Activated T-cell treated with anti-CD3 and anti-CD28 coated beads for 4 hours (primary cell): ENCODE data around the gene EBLN1.
"Not testable (repeated sequence)": the region's sequence is repeated elsewhere in the genome, so short reads cannot be mapped to it uniquely, and the experiment has no call there.

ENCODE experiments used
- DNase-seq: peaks from one replicate; pipeline ENCODE4 v3.0.0-alpha.2; 2020

EBLN1 gene

GRCh38 chr10:22228167-22228938 is 10.5 kb upstream of the EBLN1 start:
- no peak for DNase-seq

DNA sequence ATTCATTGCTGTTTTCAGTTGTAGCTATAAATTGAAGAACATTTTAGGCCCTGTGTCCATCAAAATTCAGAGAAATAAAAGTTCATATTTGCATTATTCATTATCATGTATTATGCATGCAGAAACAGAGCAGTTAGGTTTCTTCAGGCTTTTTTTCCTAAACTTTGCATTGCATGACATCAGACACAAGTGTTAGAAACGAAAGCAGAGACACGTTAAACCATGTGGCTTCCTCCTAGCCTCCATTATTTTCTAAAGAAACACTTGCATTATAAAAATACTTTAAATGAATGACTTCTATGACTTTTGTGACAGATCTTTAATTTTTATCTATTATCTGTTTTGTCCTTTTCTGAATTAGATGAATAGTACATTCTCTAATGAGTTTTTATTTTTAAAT is 8.8 kb upstream of the EBLN1 start:
- no peak for DNase-seq

DNA sequence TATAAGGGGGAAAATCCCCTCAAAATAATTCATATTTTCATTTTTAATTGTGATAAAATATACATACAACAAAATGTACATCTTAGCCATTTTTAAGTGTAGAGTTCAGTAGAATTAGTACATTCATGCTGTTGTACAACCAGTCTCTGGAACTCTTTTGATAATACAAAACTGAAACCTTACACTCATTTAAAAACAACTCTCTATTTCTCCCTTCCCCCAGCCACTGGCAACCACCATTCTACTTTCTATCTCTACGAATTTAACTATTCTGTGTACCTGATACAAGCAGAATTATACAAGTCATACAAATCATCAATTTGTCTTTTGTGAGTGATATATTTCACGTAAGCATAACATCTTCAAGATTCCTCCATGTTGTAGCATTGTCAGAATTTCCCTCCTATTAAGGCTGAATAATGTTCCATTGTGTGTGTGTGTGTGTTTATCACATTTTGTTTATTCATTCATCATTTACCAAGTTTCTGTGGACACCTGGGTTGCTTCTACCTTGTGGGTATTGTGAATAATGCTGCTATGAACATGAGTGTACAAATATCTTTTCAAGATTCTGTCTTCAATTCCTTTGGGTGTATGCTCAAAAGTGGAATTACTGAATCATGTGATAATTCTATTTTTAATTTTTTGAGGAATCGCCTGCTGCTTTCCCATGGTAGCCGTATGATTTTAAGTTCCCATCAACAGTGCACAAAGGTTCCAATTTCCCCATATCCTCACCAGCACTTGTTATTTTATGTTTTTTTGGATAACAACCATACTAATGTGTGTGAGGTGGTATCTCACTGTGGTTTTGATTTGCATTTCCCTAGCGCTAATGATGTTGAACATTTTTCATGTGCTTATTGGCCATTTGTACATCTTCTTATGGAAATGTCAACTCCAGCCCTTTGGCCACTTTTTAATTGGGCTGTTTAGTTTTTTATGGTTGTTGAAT is 4.7 kb upstream of the EBLN1 start:
- no peak for DNase-seq

GRCh38 chr10:22219308-22219707 is 1.5 kb upstream of the EBLN1 start:
- no peak for DNase-seq

DNA sequence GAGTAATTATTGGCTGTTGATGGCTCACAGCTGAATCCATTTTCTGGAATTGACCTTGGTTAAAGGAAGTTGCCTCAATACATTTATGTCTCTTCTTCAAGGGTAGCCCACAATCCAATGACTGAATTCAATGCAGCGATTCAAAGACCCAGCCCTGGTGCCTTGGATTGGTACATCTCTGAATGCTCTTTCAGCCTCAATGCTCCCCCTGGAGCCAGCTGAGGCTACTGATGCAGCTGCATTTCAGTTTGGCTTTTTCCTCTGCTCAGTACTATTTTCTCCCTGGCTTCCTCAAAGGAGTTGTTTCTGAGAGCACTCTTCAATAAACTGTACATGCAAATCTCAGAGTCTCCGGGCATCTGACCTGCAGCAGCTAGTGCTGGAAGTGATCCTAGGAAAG is 633 bp upstream of the EBLN1 start:
- no peak for DNase-seq

GRCh38 chr10:22217084-22217483 is 731 bp downstream of the EBLN1 start:
- DNase-seq = not testable (repeated sequence)

- DNase-seq = no peak
Measured at GRCh38 chr10:22210267-22210666, 7.5 kb downstream of the EBLN1 start.

- no peak for DNase-seq
Measured at GRCh38 chr10:22193945-22194344, 23.9 kb downstream of the EBLN1 start.

- DNase-seq = no peak
Measured at GRCh38 chr10:22185586-22185985, 32.2 kb downstream of the EBLN1 start.

- DNase-seq = no peak
Measured at GRCh38 chr10:22183771-22184461, 33.9 kb downstream of the EBLN1 start.

GRCh38 chr10:22180724-22181123 is 37.1 kb downstream of the EBLN1 start:
- no peak for DNase-seq

- DNase-seq = no peak
Measured at GRCh38 chr10:22174442-22174841, 43.4 kb downstream of the EBLN1 start.

DNA sequence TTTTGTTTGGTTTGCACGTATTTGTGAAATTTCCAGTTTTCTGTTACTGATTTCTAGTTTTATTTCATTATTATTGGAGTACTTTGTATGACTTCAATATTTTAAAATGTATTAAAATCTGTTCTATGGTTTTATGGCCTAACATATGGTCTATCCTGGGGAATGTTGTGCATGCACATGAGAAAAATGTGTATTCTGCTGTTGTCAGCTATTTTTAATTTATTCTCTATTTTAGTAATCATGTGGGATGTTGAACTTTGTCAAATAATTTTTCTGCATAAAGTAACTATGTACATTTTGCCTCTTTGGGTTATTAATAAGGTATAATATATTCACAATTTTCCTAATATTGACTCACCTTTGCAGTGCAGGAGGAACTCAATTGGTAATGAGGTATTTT is 46.7 kb downstream of the EBLN1 start:
- no peak for DNase-seq

DNA sequence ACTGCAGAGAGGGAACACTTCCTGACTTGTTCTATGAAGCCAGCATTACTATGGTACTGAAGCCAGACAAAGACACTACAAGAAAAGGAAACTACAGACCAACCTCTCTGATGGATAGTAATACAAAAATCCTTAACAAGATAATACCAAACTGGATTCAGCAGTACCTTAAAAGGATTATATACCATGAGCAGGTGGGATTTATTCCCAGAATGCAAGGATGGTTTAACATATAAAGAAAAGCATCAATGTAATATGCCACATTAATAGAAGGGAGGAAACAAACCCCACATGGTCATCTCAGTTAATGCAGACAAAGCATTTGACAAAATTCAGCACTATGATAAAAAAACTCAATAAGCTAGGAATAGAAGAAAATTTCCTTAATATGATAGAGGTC is 47.2 kb downstream of the EBLN1 start:
- no peak for DNase-seq

DNA sequence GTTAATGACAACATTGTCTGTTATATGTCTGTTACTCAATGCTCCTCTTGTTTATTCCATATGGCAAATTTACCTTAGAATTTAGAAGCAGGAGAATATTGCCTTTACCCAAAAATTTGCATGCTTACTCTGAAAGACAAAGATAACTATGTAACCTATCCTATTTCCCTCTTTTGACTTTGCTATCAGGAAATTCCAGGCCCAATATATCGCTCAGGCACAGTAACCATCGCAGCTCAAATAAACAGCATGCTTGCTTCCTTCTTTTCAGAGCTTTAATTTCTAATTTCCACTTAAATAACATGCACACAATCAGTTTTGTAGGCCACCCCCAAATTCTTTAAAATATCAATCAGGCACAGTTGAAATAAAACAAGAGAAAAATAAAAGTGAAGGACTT is 57.8 kb downstream of the EBLN1 start:
- no peak for DNase-seq

DNA sequence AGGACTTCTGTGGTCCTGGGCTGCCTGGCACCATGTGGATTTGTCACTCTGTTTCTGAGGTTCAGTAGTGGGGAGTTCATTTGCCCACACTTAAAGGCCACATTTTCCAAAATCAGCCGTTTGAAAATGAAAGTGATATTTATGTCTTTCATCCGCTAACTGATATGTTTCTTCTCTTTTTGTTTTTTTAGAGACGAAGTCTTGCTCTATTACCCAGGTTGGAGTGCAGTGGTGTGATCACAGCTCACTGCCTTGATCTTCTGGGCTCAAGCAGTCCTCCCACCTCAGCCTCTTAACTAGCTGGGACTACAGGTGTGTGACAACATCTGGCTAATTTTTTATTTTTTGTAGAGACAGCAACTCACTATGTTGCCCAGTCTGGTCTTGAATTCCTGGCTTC is 58.6 kb downstream of the EBLN1 start:
- no peak for DNase-seq
